Psoas muscle (tissue), 8 donors: ENCODE data around the gene GMFB. TPM values are rescaled to one million over a fixed set of nuclear protein-coding genes. Genes with fewer than 3 reads are reported as not detected.

ENCODE experiments used
- ATAC-seq, 4 donors: fragments of 200-7000 bp; cut with Tn5 transposase; one replicate each; pipeline ENCODE4 v1.9.1; 2020; ENCODE audit warnings: moderate library complexity in 3 of 4, mild to moderate bottlenecking in 2 of 4
- DNase-seq, 2 donors: peaks; one replicate each; pipeline ENCODE4 v3.0.0-alpha.2; 2020
- H3K27ac ChIP-seq: fragments of 200-600 bp; one replicate; pipeline ENCODE4 v1.8.0; 2022
- H3K27me3 ChIP-seq, 3 donors: fragments of 200-600 bp in 1 of 3; one replicate each; pipeline versions ENCODE4 v1.6.1 to v1.8.0; 2013 to 2022; ENCODE audit warnings: low read length in 2 of 3, mild to moderate bottlenecking in 2 of 3, moderate library complexity in 1 of 3; ENCODE audit not compliant: insufficient read depth in 3 of 3
- H3K36me3 ChIP-seq, 2 donors: fragments of 200-600 bp in 1 of 2; one replicate each; pipeline versions ENCODE4 v1.6.1 to v1.8.0; 2013 to 2022; ENCODE audit warnings: low read depth in 1 of 2, mild to moderate bottlenecking in 1 of 2, moderate library complexity in 1 of 2; ENCODE audit not compliant: insufficient read depth in 1 of 2
- H3K4me1 ChIP-seq: fragments of 200-600 bp; one replicate; pipeline ENCODE4 v1.8.0; 2022
- H3K4me3 ChIP-seq: fragments of 200-600 bp; one replicate; pipeline ENCODE4 v1.8.0; 2022; ENCODE audit warnings: mild to moderate bottlenecking
- H3K9me3 ChIP-seq: fragments of 200-600 bp; one replicate; pipeline ENCODE4 v1.8.0; 2022
- WGBS, 3 donors: extraction: QIAGEN DNeasy Blood & Tissue Kit; methylation state at CpG; one replicate each; pipeline versions ENCODE4 v1.1.6 to v1.1.7; 2013; 5-methylcytosine and 5-hydroxymethylcytosine counted together
- intact Hi-C, 2 donors: fragments of 100-400 bp; cut with DNase I; formaldehyde crosslinking; loops; one replicate each; pipeline versions ENCODE4 v1.11.0 to v1.14.2; 2022
- polyA plus RNA-seq, 3 donors: library from polyadenylated mRNA; stranded (reverse); fragments of 200-250 nt; gene quantifications; one replicate each; pipeline ENCODE4 v1.2.3, GENCODE V29; 2013
- total RNA-seq, 4 donors: library from RNA; stranded (reverse); fragmentation: NEBNext Ultra II Directional in 2 of 4; extraction: Animal tissue kit (Norgen Biotek cat#: 25700) in 2 of 4; gene quantifications; one replicate each; pipeline versions ENCODE4 v1.2.1 to v1.2.4, GENCODE V29; 2021 to 2023
- TF ChIP-seq, protein P1 (sequence below): fragments of 200-600 bp; IDR thresholded peaks from one replicate; pipeline ENCODE4 v1.8.0; 2022; ENCODE audit warnings: antibody characterized with exemption
- donor health status: healthy with polysubstance abuse.
- donor health status: DM: no; HTN: no; CAD: no; lungs with moderate emphysema.
- donor health status: Bipolar disorder and iron deficiency.
- donor health status: healthy.
- donor health status: DM: yes; HTN: yes; CAD: no.
- donor health status: DM: no; HTN: no; CAD: no.
- donor health status: DM: no; HTN: no; CAD: no.
- donor health status: DM: yes; HTN: yes; CAD: no.

The GMFB gene
- total and polyA plus RNA-seq, 7 donors = 5.0 to 22.9 (median 14.5) TPM

DNA sequence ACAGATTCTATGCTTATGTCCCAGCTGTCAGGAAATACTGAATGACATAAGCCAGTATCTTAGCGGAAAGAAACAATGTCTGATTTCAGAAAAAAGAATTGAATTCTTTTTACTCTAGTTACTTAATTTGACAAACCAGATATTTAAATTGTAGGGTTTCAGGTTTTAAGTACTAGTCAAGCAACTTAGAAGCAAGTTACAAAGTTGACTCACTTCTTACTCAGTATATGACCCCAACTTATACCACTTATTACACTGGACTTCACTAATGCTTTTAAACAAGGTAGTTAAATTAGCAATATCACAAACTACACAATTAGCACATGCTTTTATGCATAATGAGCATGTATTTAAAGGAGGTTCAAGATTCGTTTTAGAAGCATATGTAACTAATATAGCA, 7.1 kb downstream of the GMFB start:
- DNase-seq (no peak), ATAC-seq (no peak)
- peaks cover 4 to 69% of the 10 kb centered on the region in 2 donors for H3K36me3 ChIP-seq
- intact Hi-C loops = loop anchor here in 1 of 2 donors (5.0 kb wide), 1 partner anchor 39 kb away; the partner anchor contains the start of gene CNIH1
- no peak overlapping the region for H3K27ac ChIP-seq
- H3K4me1 ChIP-seq = peaks cover 9% of the 10 kb centered on the region
- TF ChIP-seq, protein P1, sequence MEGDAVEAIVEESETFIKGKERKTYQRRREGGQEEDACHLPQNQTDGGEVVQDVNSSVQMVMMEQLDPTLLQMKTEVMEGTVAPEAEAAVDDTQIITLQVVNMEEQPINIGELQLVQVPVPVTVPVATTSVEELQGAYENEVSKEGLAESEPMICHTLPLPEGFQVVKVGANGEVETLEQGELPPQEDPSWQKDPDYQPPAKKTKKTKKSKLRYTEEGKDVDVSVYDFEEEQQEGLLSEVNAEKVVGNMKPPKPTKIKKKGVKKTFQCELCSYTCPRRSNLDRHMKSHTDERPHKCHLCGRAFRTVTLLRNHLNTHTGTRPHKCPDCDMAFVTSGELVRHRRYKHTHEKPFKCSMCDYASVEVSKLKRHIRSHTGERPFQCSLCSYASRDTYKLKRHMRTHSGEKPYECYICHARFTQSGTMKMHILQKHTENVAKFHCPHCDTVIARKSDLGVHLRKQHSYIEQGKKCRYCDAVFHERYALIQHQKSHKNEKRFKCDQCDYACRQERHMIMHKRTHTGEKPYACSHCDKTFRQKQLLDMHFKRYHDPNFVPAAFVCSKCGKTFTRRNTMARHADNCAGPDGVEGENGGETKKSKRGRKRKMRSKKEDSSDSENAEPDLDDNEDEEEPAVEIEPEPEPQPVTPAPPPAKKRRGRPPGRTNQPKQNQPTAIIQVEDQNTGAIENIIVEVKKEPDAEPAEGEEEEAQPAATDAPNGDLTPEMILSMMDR = no peak
- H3K27me3 ChIP-seq = no peaks in the 10 kb centered on the region
- no peak overlapping the region for H3K4me3 ChIP-seq
- H3K9me3 ChIP-seq = no peaks in the 10 kb centered on the region
- WGBS, 3 donors = 90 to 93% (median 91%) methylated on average over 2 of the region's 2 CpGs

DNA sequence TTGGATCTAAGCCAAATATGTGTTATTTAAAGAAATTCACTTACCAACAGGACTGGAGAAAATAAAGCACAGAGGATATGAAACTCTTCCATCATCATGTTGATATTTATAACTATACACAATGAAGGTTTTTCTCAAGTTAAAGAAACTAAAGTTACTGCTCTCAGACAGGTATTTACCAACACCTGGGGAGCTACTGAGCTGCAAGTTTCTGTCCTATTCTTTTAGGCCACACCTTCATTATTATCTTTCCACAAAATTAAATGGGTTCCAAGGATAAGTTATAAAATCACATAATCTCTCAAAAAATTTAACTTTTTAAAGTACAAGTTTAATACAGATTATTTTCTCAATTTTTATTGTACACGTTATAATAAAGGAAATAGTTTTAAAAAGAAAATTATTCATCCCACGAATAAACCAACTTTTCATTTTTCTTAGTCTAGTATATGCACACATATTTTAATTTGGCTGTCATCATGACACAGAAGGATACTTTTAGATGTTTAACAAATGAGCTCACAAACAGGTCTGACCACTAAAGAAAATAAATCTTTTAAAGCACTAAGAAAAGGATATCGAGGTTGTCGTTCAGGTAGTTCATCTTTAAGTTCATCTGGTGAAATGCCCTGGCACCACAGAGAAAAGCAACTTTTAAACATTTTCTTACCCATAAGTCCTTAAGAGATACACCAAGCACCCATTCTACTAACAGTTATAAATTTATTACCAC, 7.8 kb downstream of the GMFB start:
- Histone ChIP-seq H3K27ac (no peak overlapping the region), H3K27me3 (no peaks in the 10 kb centered on the region), H3K4me1 (peaks cover 7% of the 10 kb centered on the region), H3K36me3 (peaks cover 4 to 75% of the 10 kb centered on the region in 2 donors), H3K4me3 (no peak overlapping the region), H3K9me3 (no peaks in the 10 kb centered on the region)
- intact Hi-C loops = loop anchor here in 1 of 2 donors (5.0 kb wide), 1 partner anchor 39 kb away; the partner anchor contains the start of gene CNIH1
- TF ChIP-seq, protein P1 = no peak
- WGBS, 3 donors = 93 to 94% (median 93%) methylated on average over 4 of the region's 4 CpGs
- no peak for ATAC-seq
- DNase-seq = no peak

DNA sequence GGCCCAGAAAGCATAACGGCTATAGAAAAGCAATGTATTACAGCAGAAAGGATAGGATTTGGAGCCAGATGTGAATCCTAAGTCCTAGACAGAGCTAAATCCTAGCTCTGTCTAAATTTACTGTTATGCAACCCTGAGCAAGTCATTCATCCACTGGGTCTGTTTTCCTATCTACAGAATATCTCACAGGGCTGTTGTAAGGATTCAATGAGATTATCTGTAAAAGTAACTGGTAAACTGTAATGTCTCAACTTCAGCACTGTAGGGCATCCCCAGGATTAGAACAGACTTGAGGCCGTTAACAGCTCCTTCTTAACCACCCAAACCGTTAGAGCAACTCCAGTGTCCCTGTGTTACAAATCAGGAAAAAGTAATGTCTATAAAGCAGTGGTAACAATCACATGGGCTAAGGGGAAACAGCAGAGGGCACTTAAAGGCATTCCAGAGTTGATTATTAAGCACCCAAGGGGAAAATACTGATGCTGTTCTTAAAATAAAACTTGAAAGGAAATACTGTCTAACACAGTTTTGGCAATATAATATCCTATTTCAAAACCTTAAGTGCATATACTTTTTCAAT, 10.1 kb downstream of the GMFB start:
- H3K4me1 ChIP-seq = peaks cover 7% of the 10 kb centered on the region

DNA sequence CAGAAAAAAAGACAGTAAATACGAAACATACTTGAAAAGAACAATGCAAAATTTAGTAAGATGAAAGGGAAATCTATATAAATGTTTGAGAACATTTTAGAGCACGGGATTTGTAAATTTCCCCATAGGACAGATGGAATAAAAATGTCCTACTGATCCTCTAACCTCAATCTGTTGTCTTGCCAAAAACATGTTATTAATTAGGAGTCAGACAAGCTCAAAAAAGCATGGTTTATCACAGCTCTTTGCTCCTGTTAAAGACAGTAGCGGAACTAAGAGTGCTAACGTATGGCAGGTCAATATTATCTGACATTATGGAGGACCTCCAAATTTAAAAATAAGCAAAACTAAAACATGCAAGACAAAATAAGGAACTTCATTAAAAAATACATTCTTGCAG, 12.9 kb downstream of the GMFB start:
- DNase-seq = no peak
- intact Hi-C loops = no loop called here
- Histone ChIP-seq H3K4me1 (peaks cover 7% of the 10 kb centered on the region), H3K9me3 (no peaks in the 10 kb centered on the region), H3K27ac (no peak overlapping the region), H3K4me3 (no peak overlapping the region), H3K27me3 (no peaks in the 10 kb centered on the region), H3K36me3 (peaks cover 0 to 77% of the 10 kb centered on the region in 2 donors)
- ATAC-seq = no peak
- TF ChIP-seq, protein P1 = no peak
- WGBS, 3 donors = 85 to 90% (median 88%) methylated on average over 4 of the region's 4 CpGs

More for the DNA sequence above, 10.1 kb downstream of the GMFB start:
- Histone ChIP-seq H3K9me3 (no peaks in the 10 kb centered on the region), H3K4me3 (no peak overlapping the region), H3K27ac (no peak overlapping the region), H3K27me3 (no peaks in the 10 kb centered on the region), H3K36me3 (peaks cover 4 to 90% of the 10 kb centered on the region in 2 donors)
- intact Hi-C loops = no loop called here
- DNase-seq = no peak
- no peak for ATAC-seq
- WGBS, 3 donors = 51 to 55% (median 53%) methylated on average over 3 of the region's 3 CpGs
- TF ChIP-seq, protein P1 = no peak
